ENCODE results near the gene CPVL.

DNA sequence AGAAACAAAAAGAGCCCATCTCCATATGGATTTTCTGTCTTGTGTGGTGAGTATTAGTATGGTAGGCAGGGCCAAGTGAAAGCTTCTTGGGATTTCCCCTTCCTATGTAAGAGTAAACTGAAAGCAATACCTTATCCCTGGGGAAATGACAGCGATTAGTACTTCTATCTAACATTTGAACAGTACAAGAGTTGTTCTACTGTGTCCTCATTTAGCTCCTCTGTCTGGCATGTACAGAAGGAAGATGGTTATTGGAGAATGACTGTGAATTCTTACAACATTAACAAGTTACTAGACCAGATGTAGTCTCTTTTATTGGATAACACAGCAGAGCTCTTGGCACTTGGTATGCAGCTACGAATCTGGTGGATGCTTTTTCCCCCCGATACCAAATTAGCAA, 170.3 kb downstream of the CPVL start:
- TF ChIP-seq CTCF (conservative IDR thresholded peaks at IDR 0.05; ENCODE audit: low read length) (no peak), EZH2phosphoT487 (IDR thresholded peaks at IDR 0.05; ENCODE audit: borderline replicate concordance, low read depth, low read length) (no peak)
